Neural progenitor cell (in vitro differentiated cells): Measurements from ENCODE around the gene LRRC1. TPM values are rescaled to one million over a fixed set of nuclear protein-coding genes. Genes with fewer than 3 reads are reported as not detected.
A peak's percentile ranks its signal among the peaks of the same experiment; 100 is the strongest.

Experiments
- DNase-seq: peaks from one replicate; pipeline ENCODE4 v3.0.0-alpha.2; 2016; ENCODE audit warnings: low spot score
- H2AFZ ChIP-seq: fragments of 200-600 bp; sonication (generic); replicated peaks from 2 replicates; pipeline ENCODE4 v1.6.1; 2016; ENCODE audit warnings: antibody characterized with exemption
- H3F3A ChIP-seq: fragments of 200-600 bp; sonication (generic); 2 replicates; pipeline ENCODE4 v1.6.1; 2016; ENCODE audit warnings: antibody characterized with exemption, low read depth
- H3K27ac ChIP-seq: fragments of 200-600 bp; sonication (generic); 2 replicates; pipeline ENCODE4 v1.5.1; 2016; ENCODE audit warnings: mild to moderate bottlenecking
- H3K27me3 ChIP-seq: fragments of 200-600 bp; sonication (generic); 2 replicates; pipeline ENCODE4 v1.6.1; 2016; ENCODE audit warnings: mild to moderate bottlenecking, moderate library complexity
- H3K36me3 ChIP-seq: fragments of 200-600 bp; sonication (generic); 2 replicates; pipeline ENCODE4 v1.5.1; 2016
- H3K4me1 ChIP-seq: fragments of 200-600 bp; sonication (generic); 2 replicates; pipeline ENCODE4 v1.6.1; 2016; ENCODE audit warnings: mixed run types
- H3K4me2 ChIP-seq: fragments of 200-600 bp; sonication (generic); 2 replicates; pipeline ENCODE4 v1.6.1; 2016
- H3K4me3 ChIP-seq: fragments of 200-600 bp; sonication (generic); 2 replicates; pipeline ENCODE4 v1.5.1; 2016
- H3K79me2 ChIP-seq: fragments of 200-600 bp; sonication (generic); 2 replicates; pipeline ENCODE4 v1.6.1; 2016; ENCODE audit warnings: low read depth
- H3K9ac ChIP-seq: fragments of 200-600 bp; sonication (generic); 2 replicates; pipeline ENCODE4 v1.6.1; 2016
- H3K9me3 ChIP-seq: fragments of 200-600 bp; sonication (generic); 2 replicates; pipeline ENCODE4 v1.5.1; 2016; ENCODE audit warnings: low read depth
- H4K20me1 ChIP-seq: fragments of 200-600 bp; sonication (generic); 2 replicates; pipeline ENCODE4 v1.6.1; 2016; ENCODE audit warnings: low read depth
- H3K27ac Mint-ChIP-seq: 3 replicates; pipeline ENCODE4 v1.8.0; 2021; ENCODE audit warnings: mixed read lengths
- H3K27me3 Mint-ChIP-seq: 2 replicates; pipeline ENCODE4 v1.8.0; 2022; ENCODE audit warnings: low read depth, mild to moderate bottlenecking, inconsistent platforms, moderate library complexity, mixed read lengths; ENCODE audit not compliant: insufficient read depth
- H3K36me3 Mint-ChIP-seq: 3 replicates; pipeline ENCODE4 v1.8.0; 2021; ENCODE audit warnings: mixed read lengths
- H3K4me1 Mint-ChIP-seq: 3 replicates; pipeline ENCODE4 v1.8.0; 2021; ENCODE audit warnings: mixed read lengths
- H3K4me3 Mint-ChIP-seq: 3 replicates; pipeline ENCODE4 v1.8.0; 2021; ENCODE audit warnings: mild to moderate bottlenecking, moderate library complexity, mixed read lengths
- H3K9me3 Mint-ChIP-seq: 3 replicates; pipeline ENCODE4 v1.8.0; 2020; ENCODE audit warnings: mixed read lengths
- CTCF ChIP-seq: fragments of 200-600 bp; sonication (generic); IDR thresholded peaks from 2 replicates; pipeline ENCODE4 v1.5.1; 2017; ENCODE audit warnings: antibody characterized with exemption, mild to moderate bottlenecking
- EZH2 ChIP-seq: fragments of 200-600 bp; sonication (generic); IDR thresholded peaks from 2 replicates; pipeline ENCODE4 v1.6.1; 2017; ENCODE audit warnings: antibody characterized with exemption, mild to moderate bottlenecking, moderate library complexity
- EZH2phosphoT487 ChIP-seq: fragments of 200-600 bp; sonication (generic); IDR thresholded peaks from 2 replicates; pipeline ENCODE4 v1.6.1; 2017; ENCODE audit warnings: antibody characterized with exemption
- total RNA-seq: library from RNA; depleted of rRNA; stranded (reverse); fragments of >200 nt; gene quantifications from 2 replicates; pipeline ENCODE4 v1.2.3, GENCODE V29; 2015; ENCODE audit warnings: low replicate concordance

Gene LRRC1
- total RNA-seq, 1 donor from 2014 or later, result 14.0 TPM

- Histone ChIP-seq H3K27me3 (no peaks in the 10 kb centered on the region), H3K79me2 (no peaks in the 10 kb centered on the region), H3K4me3 (no peak overlapping the region), H3K4me2 (no peak overlapping the region), H3K4me1 (no peaks in the 10 kb centered on the region), H3F3A (no peaks in the 10 kb centered on the region), H3K9ac (no peak overlapping the region), H4K20me1 (no peaks in the 10 kb centered on the region), H3K27ac (no peak overlapping the region), H3K36me3 (no peaks in the 10 kb centered on the region), H3K9me3 (no peaks in the 10 kb centered on the region), H2AFZ (no peak overlapping the region)
- DNase-seq, result no peak
- Mint-ChIP-seq H3K36me3 (no peaks in the 10 kb centered on the region), H3K9me3 (no peaks in the 10 kb centered on the region), H3K4me3 (no peak overlapping the region), H3K27ac (no peak overlapping the region), H3K4me1 (peaks cover 9% of the 10 kb centered on the region), H3K27me3 (no peaks in the 10 kb centered on the region)
- TF ChIP-seq EZH2phosphoT487, result no peak
- TF ChIP-seq CTCF, result no peak
- TF ChIP-seq EZH2, result no peak
Measured at GRCh38 chr6:53960311-53960710, 165.5 kb downstream of the LRRC1 start.

GRCh38 chr6:53961679-53962370 is 167.0 kb downstream of the LRRC1 start:
- H3K9me3 Mint-ChIP-seq, result no peaks in the 10 kb centered on the region
- Histone ChIP-seq H3K79me2 (no peaks in the 10 kb centered on the region), H3K4me3 (no peak overlapping the region), H3K27ac (no peak overlapping the region), H3K4me2 (no peak overlapping the region), H3K9me3 (no peaks in the 10 kb centered on the region), H4K20me1 (no peaks in the 10 kb centered on the region), H3K9ac (no peak overlapping the region), H3K4me1 (no peaks in the 10 kb centered on the region), H3K27me3 (no peaks in the 10 kb centered on the region), H2AFZ (no peak overlapping the region), H3F3A (no peaks in the 10 kb centered on the region), H3K36me3 (no peaks in the 10 kb centered on the region)
- no peak overlapping the region for H3K4me3 Mint-ChIP-seq
- no peak overlapping the region for H3K27ac Mint-ChIP-seq
- peak; percentile 53 for DNase-seq
- H3K4me1 Mint-ChIP-seq, result peaks cover 5% of the 10 kb centered on the region
- no peaks in the 10 kb centered on the region for H3K27me3 Mint-ChIP-seq
- H3K36me3 Mint-ChIP-seq, result no peaks in the 10 kb centered on the region
- TF ChIP-seq CTCF (no peak), EZH2phosphoT487 (no peak), EZH2 (no peak)

GRCh38 chr6:53962646-53963045 is 167.8 kb downstream of the LRRC1 start:
- H3K27ac ChIP-seq, result no peak overlapping the region
- H3K36me3 ChIP-seq, result no peaks in the 10 kb centered on the region
- DNase-seq, result no peak
- H3K9ac ChIP-seq, result no peak overlapping the region
- TF ChIP-seq CTCF (no peak), EZH2 (no peak), EZH2phosphoT487 (no peak)
- Mint-ChIP-seq H3K27ac (no peak overlapping the region), H3K4me1 (peaks cover 5% of the 10 kb centered on the region), H3K36me3 (no peaks in the 10 kb centered on the region), H3K27me3 (no peaks in the 10 kb centered on the region), H3K4me3 (no peak overlapping the region), H3K9me3 (no peaks in the 10 kb centered on the region)
- no peak overlapping the region for H3K4me2 ChIP-seq
- no peaks in the 10 kb centered on the region for H3K79me2 ChIP-seq
- no peak overlapping the region for H3K4me3 ChIP-seq
- no peaks in the 10 kb centered on the region for H4K20me1 ChIP-seq
- H2AFZ ChIP-seq, result peak overlapping the region; percentile 40
- no peaks in the 10 kb centered on the region for H3K27me3 ChIP-seq
- H3F3A ChIP-seq, result no peaks in the 10 kb centered on the region
- H3K9me3 ChIP-seq, result no peaks in the 10 kb centered on the region
- H3K4me1 ChIP-seq, result no peaks in the 10 kb centered on the region
